Ecto neural progenitor cell (in vitro differentiated cells): ENCODE data around the gene WBP2.
"Not testable (repeated sequence)": the region's sequence is repeated elsewhere in the genome, so short reads cannot be mapped to it uniquely, and the experiment has no call there.

ENCODE experiments used
- DNase-seq: peaks from one replicate; pipeline ENCODE4 v3.0.0-alpha.2; 2018; ENCODE audit warnings: low spot score

Gene WBP2

GRCh38 chr17:75813081-75814020 lies 41.8 kb downstream of the WBP2 start:
- peak; percentile 47 for DNase-seq

DNA sequence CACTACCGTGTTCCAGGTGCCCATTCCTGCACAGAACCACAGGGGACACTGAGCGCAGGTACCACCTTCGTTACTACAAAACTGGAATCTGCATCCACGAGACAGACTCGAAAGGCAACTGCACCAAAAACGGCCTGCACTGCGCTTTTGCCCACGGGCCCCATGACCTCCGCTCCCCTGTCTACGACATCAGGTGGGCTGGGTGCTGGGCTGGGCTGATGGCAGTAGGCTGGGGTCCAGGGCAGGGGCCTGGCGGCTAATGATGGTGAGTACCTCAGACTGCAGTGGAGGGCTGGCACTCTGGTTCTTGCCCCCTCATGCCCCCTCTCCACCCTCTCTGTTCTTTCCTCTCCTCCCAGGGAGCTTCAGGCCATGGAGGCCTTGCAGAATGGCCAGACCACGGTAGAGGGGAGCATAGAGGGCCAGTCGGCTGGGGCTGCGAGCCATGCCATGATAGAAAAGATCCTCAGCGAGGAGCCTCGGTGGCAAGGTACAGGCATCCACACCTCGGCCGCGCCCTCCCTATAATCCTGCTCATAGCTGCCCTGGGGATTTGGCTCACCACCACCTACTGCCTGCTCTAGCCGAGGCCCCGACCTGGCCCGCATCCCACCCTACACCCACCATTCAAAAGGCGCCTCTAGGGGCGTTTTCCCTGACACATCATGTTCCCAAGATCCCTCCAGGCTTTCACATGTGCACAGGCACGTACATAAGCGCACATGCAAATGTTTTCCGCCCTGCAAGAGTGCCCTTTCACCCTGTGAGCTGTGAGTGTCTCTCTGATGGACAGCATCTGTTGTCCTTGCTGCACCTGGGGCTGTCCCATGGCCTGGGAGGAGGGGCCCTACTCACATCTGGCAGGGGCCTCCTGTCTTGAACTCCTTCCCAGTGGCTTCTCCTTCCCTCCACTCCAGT lies 42.8 kb downstream of the WBP2 start:
- no peak for DNase-seq

- DNase-seq = no peak
Observed at GRCh38 chr17:75811174-75811573, 44.0 kb downstream of the WBP2 start.

DNA sequence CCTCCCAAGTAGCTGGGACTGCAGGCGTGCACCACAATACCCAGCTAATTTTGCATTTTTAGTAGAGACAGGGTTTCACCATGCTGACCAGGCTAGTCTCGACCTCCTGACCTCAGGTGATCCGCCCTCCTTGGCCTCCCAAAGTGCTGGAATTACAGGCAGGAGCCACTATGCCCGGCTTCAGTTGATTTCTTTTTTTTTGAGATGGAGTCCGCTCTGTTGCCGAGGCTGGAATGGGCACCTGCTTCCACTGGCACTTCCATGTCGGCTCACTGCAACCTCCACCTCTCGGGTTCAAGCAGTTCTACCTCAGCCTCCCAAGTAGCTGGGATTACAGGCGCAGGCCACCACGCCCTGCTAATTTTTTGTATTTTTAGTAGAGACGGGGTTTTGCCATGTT lies 44.4 kb downstream of the WBP2 start:
- DNase-seq = not testable (repeated sequence)

- no peak for DNase-seq
Observed at GRCh38 chr17:75810216-75810615, 44.9 kb downstream of the WBP2 start.

DNA sequence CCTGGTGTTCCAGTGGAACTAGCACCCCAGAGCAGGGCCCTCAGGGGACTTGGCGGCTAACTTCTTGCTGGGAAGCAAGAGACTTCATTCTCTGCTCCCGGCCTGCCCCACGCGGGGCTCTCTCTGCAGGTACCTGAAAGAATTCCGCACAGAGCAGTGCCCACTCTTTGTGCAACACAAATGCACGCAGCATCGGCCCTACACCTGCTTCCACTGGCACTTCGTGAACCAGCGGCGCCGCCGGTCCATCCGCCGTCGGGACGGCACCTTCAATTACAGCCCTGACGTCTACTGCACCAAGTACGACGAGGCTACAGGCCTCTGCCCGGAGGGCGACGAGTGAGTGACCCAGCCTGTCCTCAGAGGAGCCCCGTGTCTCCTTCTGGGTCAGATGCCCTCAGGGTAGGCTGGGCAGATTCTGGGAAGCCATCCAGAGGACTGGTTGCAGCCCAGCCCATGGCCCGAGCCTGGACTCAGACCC lies 45.5 kb downstream of the WBP2 start:
- DNase-seq = no peak

GRCh38 chr17:75808905-75809621 lies 46.1 kb downstream of the WBP2 start:
- no peak for DNase-seq

DNA sequence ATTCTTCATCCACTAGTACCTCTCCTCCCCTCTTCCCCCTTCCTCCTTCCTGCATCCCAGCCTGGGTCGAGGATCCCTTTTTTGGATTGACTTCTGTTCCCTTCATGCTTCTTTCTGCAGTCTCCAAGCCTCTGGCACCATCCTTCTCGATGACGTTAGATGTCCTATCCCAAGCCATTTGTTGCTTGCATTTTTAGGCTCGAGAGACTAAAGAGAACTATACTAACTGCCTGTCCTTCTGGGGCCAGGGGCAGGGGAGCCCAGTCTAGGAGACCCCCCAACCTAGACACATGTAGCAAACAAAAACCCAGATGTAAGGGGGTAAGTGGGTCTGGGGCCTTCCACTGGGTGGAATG lies 46.6 kb downstream of the WBP2 start:
- no peak for DNase-seq

- no peak for DNase-seq
Observed at GRCh38 chr17:75807861-75808260, 47.3 kb downstream of the WBP2 start.

GRCh38 chr17:75806822-75807500 lies 48.2 kb downstream of the WBP2 start:
- no peak for DNase-seq

DNA sequence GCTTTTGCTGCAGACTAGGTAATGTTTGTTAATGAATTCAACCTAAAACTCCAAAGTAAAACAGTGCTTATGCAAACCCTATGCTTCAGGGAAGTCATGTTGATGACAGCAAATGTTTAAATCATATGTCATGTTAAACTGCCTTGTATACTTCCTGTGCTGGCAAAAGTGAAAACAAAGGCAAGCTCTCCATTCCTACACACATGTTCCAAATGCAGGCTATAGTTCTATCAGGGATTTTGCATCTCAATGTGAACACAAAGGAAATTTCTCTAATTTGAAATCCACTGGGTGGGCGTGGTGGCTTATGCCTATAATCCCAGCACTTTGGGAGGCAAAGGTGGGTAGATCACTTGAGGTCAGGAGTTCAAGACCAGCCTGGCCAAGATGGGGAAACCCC lies 51.3 kb downstream of the WBP2 start:
- DNase-seq = no peak

GRCh38 chr17:75799402-75799801 lies 55.7 kb downstream of the WBP2 start:
- DNase-seq = no peak

GRCh38 chr17:75795820-75796607 lies 59.1 kb downstream of the WBP2 start:
- no peak for DNase-seq
